Osteoblast (primary cell): ENCODE measurements around the gene NQO1. TPM values are rescaled to one million over a fixed set of nuclear protein-coding genes. Genes with fewer than 3 reads are reported as not detected.

Experiments
- DNase-seq: peaks from one replicate; pipeline ENCODE4 v3.0.0; 2011; ENCODE audit warnings: low spot score, mixed read lengths; ENCODE audit not compliant: insufficient read length; ENCODE audit errors: missing footprints
- H2AFZ ChIP-seq: 2 replicates; pipeline ENCODE4 v1.6.0; 2011; ENCODE audit warnings: mild to moderate bottlenecking, low read length
- H3K27ac ChIP-seq: 2 replicates; pipeline ENCODE4 v1.5.1; 2011; ENCODE audit warnings: mild to moderate bottlenecking, low read depth, low read length, moderate library complexity
- H3K27me3 ChIP-seq: 2 replicates; pipeline ENCODE4 v1.6.0; 2012; ENCODE audit warnings: mild to moderate bottlenecking, control low read depth, inconsistent platforms, low read length, moderate library complexity; ENCODE audit not compliant: insufficient read depth
- H3K36me3 ChIP-seq: 2 replicates; pipeline ENCODE4 v1.5.1; 2011; ENCODE audit warnings: mild to moderate bottlenecking, low read length, control low read depth, moderate library complexity; ENCODE audit not compliant: insufficient read depth
- H3K4me1 ChIP-seq: 2 replicates; pipeline ENCODE4 v1.5.1; 2011; ENCODE audit warnings: mild to moderate bottlenecking, low read length, control low read depth, moderate library complexity; ENCODE audit not compliant: insufficient read depth
- H3K4me2 ChIP-seq: 2 replicates; pipeline ENCODE4 v1.6.0; 2011; ENCODE audit warnings: mild to moderate bottlenecking, low read length; ENCODE audit not compliant: insufficient read depth
- H3K4me3 ChIP-seq: fragments of 200-600 bp; sonication (generic); 3 replicates; pipeline ENCODE4 v1.5.1; 2012; ENCODE audit warnings: mild to moderate bottlenecking, low read length, inconsistent platforms; ENCODE audit not compliant: insufficient read depth
- H3K79me2 ChIP-seq: 2 replicates; pipeline ENCODE4 v1.6.0; 2012; ENCODE audit warnings: mild to moderate bottlenecking, low read length, control low read depth, inconsistent platforms; ENCODE audit not compliant: insufficient read depth
- H3K9me3 ChIP-seq: 2 replicates; pipeline ENCODE4 v1.5.1; 2011; ENCODE audit warnings: low read depth, low read length, control low read depth
- H4K20me1 ChIP-seq: 2 replicates; pipeline ENCODE4 v1.6.0; 2012; ENCODE audit warnings: mild to moderate bottlenecking, low read length, control low read depth; ENCODE audit not compliant: insufficient read depth
- total RNA-seq: library from RNA; depleted of rRNA; stranded (reverse); fragments of >200 nt; gene quantifications from 2 replicates; pipeline ENCODE4 v1.2.3, GENCODE V29; 2012
- TF ChIP-seq, protein P1 (sequence below): IDR thresholded peaks from 2 replicates; pipeline ENCODE4 v1.5.1; 2011; ENCODE audit warnings: mild to moderate bottlenecking, low read depth, low read length, moderate library complexity; ENCODE audit errors: extremely low read depth

Gene NQO1
- total RNA-seq, 1 donor, result 327 TPM

DNA sequence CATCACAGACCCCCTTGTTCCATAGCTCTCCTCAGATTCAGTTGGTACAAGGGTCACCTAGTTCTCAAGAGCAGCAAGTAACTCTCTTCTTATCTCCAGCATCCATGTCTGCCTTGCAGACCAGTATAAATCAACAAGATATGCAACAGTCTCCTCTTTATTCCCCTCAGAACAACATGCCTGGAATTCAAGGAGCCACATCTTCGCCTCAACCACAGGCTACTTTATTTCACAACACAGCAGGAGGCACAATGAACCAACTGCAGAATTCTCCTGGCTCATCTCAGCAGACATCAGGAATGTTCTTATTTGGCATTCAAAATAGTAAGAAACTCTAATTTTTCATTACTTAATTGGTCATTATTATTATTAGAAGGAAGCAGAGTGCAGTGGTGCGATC lies 32.4 kb downstream of the NQO1 start:
- TF ChIP-seq, protein P1, sequence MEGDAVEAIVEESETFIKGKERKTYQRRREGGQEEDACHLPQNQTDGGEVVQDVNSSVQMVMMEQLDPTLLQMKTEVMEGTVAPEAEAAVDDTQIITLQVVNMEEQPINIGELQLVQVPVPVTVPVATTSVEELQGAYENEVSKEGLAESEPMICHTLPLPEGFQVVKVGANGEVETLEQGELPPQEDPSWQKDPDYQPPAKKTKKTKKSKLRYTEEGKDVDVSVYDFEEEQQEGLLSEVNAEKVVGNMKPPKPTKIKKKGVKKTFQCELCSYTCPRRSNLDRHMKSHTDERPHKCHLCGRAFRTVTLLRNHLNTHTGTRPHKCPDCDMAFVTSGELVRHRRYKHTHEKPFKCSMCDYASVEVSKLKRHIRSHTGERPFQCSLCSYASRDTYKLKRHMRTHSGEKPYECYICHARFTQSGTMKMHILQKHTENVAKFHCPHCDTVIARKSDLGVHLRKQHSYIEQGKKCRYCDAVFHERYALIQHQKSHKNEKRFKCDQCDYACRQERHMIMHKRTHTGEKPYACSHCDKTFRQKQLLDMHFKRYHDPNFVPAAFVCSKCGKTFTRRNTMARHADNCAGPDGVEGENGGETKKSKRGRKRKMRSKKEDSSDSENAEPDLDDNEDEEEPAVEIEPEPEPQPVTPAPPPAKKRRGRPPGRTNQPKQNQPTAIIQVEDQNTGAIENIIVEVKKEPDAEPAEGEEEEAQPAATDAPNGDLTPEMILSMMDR, result no peak
- H3K4me1 ChIP-seq, result no peaks in the 10 kb centered on the region
- H2AFZ ChIP-seq, result no peak overlapping the region
- no peaks in the 10 kb centered on the region for H3K9me3 ChIP-seq
- no peaks in the 10 kb centered on the region for H3K27me3 ChIP-seq
- no peak overlapping the region for H3K4me3 ChIP-seq
- H3K79me2 ChIP-seq, result peaks cover 27% of the 10 kb centered on the region
- no peak for DNase-seq
- no peak overlapping the region for H3K27ac ChIP-seq
- H3K4me2 ChIP-seq, result no peak overlapping the region
- peaks cover 10% of the 10 kb centered on the region for H4K20me1 ChIP-seq
- peaks cover 76% of the 10 kb centered on the region for H3K36me3 ChIP-seq

DNA sequence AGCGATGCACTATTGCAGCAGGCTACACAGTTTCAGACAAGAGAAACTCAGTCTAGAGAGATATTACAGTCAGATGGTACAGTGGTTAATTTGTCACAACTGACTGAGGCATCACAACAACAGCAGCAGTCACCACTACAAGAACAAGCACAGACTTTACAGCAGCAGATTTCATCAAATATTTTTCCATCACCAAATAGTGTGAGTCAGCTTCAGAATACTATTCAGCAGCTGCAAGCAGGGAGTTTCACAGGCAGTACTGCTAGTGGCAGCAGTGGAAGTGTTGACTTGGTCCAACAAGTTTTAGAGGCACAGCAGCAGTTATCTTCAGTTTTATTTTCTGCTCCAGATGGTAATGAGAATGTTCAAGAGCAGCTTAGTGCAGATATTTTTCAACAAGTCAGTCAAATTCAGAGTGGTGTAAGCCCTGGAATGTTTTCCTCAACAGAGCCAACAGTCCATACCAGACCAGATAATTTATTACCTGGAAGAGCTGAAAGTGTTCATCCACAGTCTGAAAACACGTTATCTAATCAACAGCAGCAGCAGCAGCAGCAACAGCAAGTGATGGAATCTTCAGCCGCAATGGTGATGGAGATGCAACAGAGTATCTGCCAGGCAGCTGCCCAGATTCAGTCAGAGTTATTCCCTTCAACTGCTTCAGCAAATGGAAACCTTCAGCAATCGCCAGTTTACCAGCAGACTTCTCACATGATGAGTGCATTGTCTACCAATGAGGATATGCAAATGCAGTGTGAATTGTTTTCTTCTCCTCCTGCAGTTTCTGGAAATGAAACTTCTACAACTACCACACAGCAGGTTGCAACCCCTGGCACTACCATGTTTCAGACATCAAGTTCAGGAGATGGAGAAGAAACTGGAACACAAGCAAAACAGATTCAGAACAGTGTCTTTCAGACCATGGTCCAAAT lies 34.1 kb downstream of the NQO1 start:
- Histone ChIP-seq H3K9me3 (no peaks in the 10 kb centered on the region), H2AFZ (no peak overlapping the region), H3K27ac (peak overlapping the region; percentile 12), H3K79me2 (peaks cover 19% of the 10 kb centered on the region), H4K20me1 (peaks cover 10% of the 10 kb centered on the region), H3K4me3 (no peak overlapping the region), H3K36me3 (peaks cover 70% of the 10 kb centered on the region), H3K4me1 (no peaks in the 10 kb centered on the region), H3K27me3 (no peaks in the 10 kb centered on the region), H3K4me2 (no peak overlapping the region)
- DNase-seq, result peak; percentile 21
- TF ChIP-seq, protein P1, result no peak

- Histone ChIP-seq H3K4me2 (no peak overlapping the region), H3K4me3 (no peak overlapping the region), H3K36me3 (peaks cover 53% of the 10 kb centered on the region), H2AFZ (no peak overlapping the region), H3K27me3 (no peaks in the 10 kb centered on the region), H4K20me1 (peaks cover 6% of the 10 kb centered on the region), H3K9me3 (no peaks in the 10 kb centered on the region), H3K4me1 (no peaks in the 10 kb centered on the region), H3K27ac (no peak overlapping the region), H3K79me2 (peaks cover 5% of the 10 kb centered on the region)
- no peak for DNase-seq
- TF ChIP-seq, protein P1, result no peak
Observed at GRCh38 chr16:69688589-69688988, 37.8 kb downstream of the NQO1 start.

- Histone ChIP-seq H3K4me2 (no peak overlapping the region), H3K27ac (no peak overlapping the region), H3K4me3 (no peak overlapping the region), H3K4me1 (no peaks in the 10 kb centered on the region), H3K27me3 (no peaks in the 10 kb centered on the region), H2AFZ (no peak overlapping the region), H3K36me3 (peaks cover 71% of the 10 kb centered on the region), H3K9me3 (no peaks in the 10 kb centered on the region), H4K20me1 (peaks cover 3% of the 10 kb centered on the region), H3K79me2 (peaks cover 6% of the 10 kb centered on the region)
- TF ChIP-seq, protein P1, result no peak
- no peak for DNase-seq
Observed at GRCh38 chr16:69680358-69680757, 46.0 kb downstream of the NQO1 start.
